Fibroblast of lung (primary cell): ENCODE measurements around the gene SLC36A3. TPM values are rescaled to one million over a fixed set of nuclear protein-coding genes. Genes with fewer than 3 reads are reported as not detected.

Experiments used
- DNase-seq, 2 donors: peaks; one replicate each; pipeline versions ENCODE4 v3.0.0 to v3.0.0-alpha.2; 2010; ENCODE audit warnings: low read depth in 2 of 2
- H2AFZ ChIP-seq: 2 replicates; pipeline ENCODE4 v1.5.1; 2012; ENCODE audit warnings: low read length, control low read depth, inconsistent platforms
- H3K27ac ChIP-seq: 2 replicates; pipeline ENCODE4 v1.5.1; 2011; ENCODE audit warnings: low read length, control low read depth; ENCODE audit not compliant: insufficient read depth
- H3K27me3 ChIP-seq: 2 replicates; pipeline ENCODE4 v1.5.1; 2011; ENCODE audit warnings: mild to moderate bottlenecking, low read length; ENCODE audit not compliant: control insufficient read depth, insufficient read depth
- H3K36me3 ChIP-seq: 2 replicates; pipeline ENCODE4 v1.5.1; 2011; ENCODE audit warnings: low read length; ENCODE audit not compliant: control insufficient read depth, insufficient read depth
- H3K4me1 ChIP-seq: 2 replicates; pipeline ENCODE4 v1.5.1; 2011; ENCODE audit warnings: low read length; ENCODE audit not compliant: control insufficient read depth, insufficient read depth; ENCODE audit errors: extremely low read depth
- H3K4me2 ChIP-seq: 2 replicates; pipeline ENCODE4 v1.5.1; 2011; ENCODE audit warnings: low read length, control low read depth; ENCODE audit not compliant: insufficient read depth; ENCODE audit errors: extremely low read depth
- H3K4me3 ChIP-seq, 4 experiments: fragments of 200-600 bp in 1 of 4; sonication (generic) in 1 of 4; replicated peaks in 1 of 4; 2 replicates each; pipeline ENCODE4 v1.5.1; 2011 to 2016; ENCODE audit warnings: low read length in 4 of 4, low read depth in 3 of 4, mild to moderate bottlenecking in 3 of 4, control low read depth in 2 of 4, inconsistent platforms in 1 of 4, mixed read lengths in 1 of 4; ENCODE audit not compliant: insufficient read depth in 1 of 4; ENCODE audit errors: control extremely low read depth in 1 of 4
- H3K79me2 ChIP-seq: 2 replicates; pipeline ENCODE4 v1.5.1; 2012; ENCODE audit warnings: mild to moderate bottlenecking, low read length, inconsistent platforms; ENCODE audit not compliant: control insufficient read depth, insufficient read depth
- H3K9ac ChIP-seq: 2 replicates; pipeline ENCODE4 v1.5.1; 2011; ENCODE audit warnings: mild to moderate bottlenecking, low read length, control low read depth; ENCODE audit not compliant: insufficient read depth
- H3K9me3 ChIP-seq: 2 replicates; pipeline ENCODE4 v1.5.1; 2012; ENCODE audit warnings: low read depth, low read length; ENCODE audit not compliant: control insufficient read depth, insufficient read depth
- H4K20me1 ChIP-seq: 2 replicates; pipeline ENCODE4 v1.5.1; 2011; ENCODE audit warnings: low read length; ENCODE audit not compliant: control insufficient read depth, insufficient read depth; ENCODE audit errors: extremely low read depth
- EZH2 ChIP-seq: IDR thresholded peaks from 2 replicates; pipeline ENCODE4 v1.5.1; 2012; ENCODE audit warnings: low read length, control low read depth, mild to moderate bottlenecking; ENCODE audit errors: missing control alignments
- polyA plus RNA-seq, 2 donors: library from polyadenylated mRNA; depleted of rRNA in 1 of 2; stranded (reverse) in 1 of 2; unstranded in 1 of 2; fragments of >200 nt; gene quantifications; 2 replicates each; pipeline ENCODE4 v1.2.1, GENCODE V29; 2011 to 2012; ENCODE audit warnings: missing spikeins in 1 of 2
- total RNA-seq: library from RNA; depleted of rRNA; stranded (reverse); fragments of >200 nt; gene quantifications from 2 replicates; pipeline ENCODE4 v1.2.1, GENCODE V29; 2014
- TF ChIP-seq, protein P1 (sequence below), 2 donors: IDR thresholded peaks in 1 of 2; conservative IDR thresholded peaks in 1 of 2; 1 replicate in 1 of 2; 2 replicates in 1 of 2; pipeline ENCODE4 v1.5.1; 2011 to 2012; ENCODE audit warnings: low read length in 2 of 2, control low read depth in 1 of 2, inconsistent platforms in 1 of 2, low read depth in 1 of 2, mild to moderate bottlenecking in 1 of 2

Gene SLC36A3
- total and polyA plus RNA-seq, 2 donors (not counting 1 experiment from before 2014, with no cell fraction given): not detected

DNA sequence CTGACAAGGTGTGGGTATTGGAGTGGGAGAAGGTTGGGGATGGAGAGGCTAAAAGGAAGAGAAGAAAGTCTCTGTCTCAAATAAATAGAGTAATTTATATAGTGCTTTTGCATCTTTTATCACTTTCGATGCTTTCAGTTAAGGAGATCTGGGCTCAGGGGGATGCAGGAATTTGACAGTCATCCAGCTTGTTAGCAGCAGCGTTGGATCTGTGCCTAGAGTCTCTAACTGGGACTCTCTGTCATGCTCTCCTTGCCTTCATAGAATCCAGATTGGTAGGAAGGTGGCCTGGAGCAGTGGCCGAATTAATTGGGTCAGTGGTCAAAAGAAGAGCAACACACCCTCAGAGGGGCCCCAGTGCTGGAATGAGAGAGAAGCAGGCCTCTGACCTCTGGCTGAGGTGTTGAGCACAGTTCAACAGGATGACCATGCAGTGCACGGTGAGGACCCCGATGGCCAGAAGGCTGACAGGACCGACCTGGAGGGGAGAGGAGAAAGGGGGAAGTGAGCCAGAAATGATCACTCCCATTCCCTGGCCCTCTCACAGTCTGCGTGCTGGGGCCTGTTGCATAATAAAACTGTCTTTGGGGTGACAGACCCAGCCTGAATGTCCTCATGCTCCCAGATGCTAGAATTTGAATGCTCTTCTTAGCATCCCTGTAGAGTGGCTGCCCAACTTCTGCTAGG, 7.6 kb downstream of the SLC36A3 start:
- H3K9me3 ChIP-seq: no peaks in the 10 kb centered on the region
- no peaks in the 10 kb centered on the region for H3K36me3 ChIP-seq
- no peaks in the 10 kb centered on the region for H3K4me1 ChIP-seq
- DNase-seq: no peak
- TF ChIP-seq, protein P1, sequence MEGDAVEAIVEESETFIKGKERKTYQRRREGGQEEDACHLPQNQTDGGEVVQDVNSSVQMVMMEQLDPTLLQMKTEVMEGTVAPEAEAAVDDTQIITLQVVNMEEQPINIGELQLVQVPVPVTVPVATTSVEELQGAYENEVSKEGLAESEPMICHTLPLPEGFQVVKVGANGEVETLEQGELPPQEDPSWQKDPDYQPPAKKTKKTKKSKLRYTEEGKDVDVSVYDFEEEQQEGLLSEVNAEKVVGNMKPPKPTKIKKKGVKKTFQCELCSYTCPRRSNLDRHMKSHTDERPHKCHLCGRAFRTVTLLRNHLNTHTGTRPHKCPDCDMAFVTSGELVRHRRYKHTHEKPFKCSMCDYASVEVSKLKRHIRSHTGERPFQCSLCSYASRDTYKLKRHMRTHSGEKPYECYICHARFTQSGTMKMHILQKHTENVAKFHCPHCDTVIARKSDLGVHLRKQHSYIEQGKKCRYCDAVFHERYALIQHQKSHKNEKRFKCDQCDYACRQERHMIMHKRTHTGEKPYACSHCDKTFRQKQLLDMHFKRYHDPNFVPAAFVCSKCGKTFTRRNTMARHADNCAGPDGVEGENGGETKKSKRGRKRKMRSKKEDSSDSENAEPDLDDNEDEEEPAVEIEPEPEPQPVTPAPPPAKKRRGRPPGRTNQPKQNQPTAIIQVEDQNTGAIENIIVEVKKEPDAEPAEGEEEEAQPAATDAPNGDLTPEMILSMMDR (conservative IDR thresholded peaks at IDR 0.05 in 1 of 2, IDR thresholded peaks at IDR 0.05 in 1 of 2; ENCODE audit: low read depth in 1 of 2, low read length in 2 of 2): no peak
- no peak for TF ChIP-seq EZH2
- H3K79me2 ChIP-seq: no peaks in the 10 kb centered on the region
- no peak overlapping the region for H2AFZ ChIP-seq
- no peak overlapping the region for H3K4me2 ChIP-seq
- no peak overlapping the region for H3K9ac ChIP-seq
- no peaks in the 10 kb centered on the region for H4K20me1 ChIP-seq
- no peak overlapping the region for H3K27ac ChIP-seq
- H3K27me3 ChIP-seq: no peaks in the 10 kb centered on the region
- no peak overlapping the region for H3K4me3 ChIP-seq

- peak in 1 of 2 donors; percentile 8 for DNase-seq
- no peaks in the 10 kb centered on the region for H3K27me3 ChIP-seq
- H3K27ac ChIP-seq: no peak overlapping the region
- H3K4me1 ChIP-seq: no peaks in the 10 kb centered on the region
- H3K79me2 ChIP-seq: no peaks in the 10 kb centered on the region
- no peak overlapping the region for H2AFZ ChIP-seq
- no peak overlapping the region for H3K9ac ChIP-seq
- H3K4me2 ChIP-seq: no peak overlapping the region
- H4K20me1 ChIP-seq: no peaks in the 10 kb centered on the region
- no peaks in the 10 kb centered on the region for H3K9me3 ChIP-seq
- H3K36me3 ChIP-seq: no peaks in the 10 kb centered on the region
- H3K4me3 ChIP-seq: no peak overlapping the region
- TF ChIP-seq, protein P1 (conservative IDR thresholded peaks at IDR 0.05 in 1 of 2, IDR thresholded peaks at IDR 0.05 in 1 of 2; ENCODE audit: low read depth in 1 of 2, low read length in 2 of 2): no peak
- no peak for TF ChIP-seq EZH2
Observed at GRCh38 chr5:151295138-151295537, 8.4 kb downstream of the SLC36A3 start.

DNA sequence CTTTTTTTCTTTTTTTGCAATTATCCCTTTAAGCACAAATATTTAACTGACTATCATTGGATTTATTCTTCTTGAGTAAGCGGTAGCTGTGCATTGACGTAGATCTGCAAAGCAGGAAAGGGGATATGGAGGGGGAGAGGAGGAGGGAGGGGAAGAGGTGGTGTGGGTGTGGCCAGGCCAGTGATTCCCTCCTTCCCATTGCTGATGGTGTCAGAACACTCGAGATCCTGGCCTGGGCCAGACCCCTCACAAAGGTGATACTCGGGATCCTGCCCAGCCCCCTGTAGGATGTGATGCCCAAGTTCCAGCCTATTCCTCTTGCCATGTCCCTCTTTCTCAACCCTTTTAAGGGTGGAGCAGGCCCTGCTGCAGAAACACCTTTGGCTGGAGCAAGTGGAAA, 9.9 kb downstream of the SLC36A3 start:
- Histone ChIP-seq H3K9ac (no peak overlapping the region), H3K27me3 (no peaks in the 10 kb centered on the region), H2AFZ (no peak overlapping the region), H3K36me3 (no peaks in the 10 kb centered on the region), H3K79me2 (no peaks in the 10 kb centered on the region), H3K4me1 (no peaks in the 10 kb centered on the region), H3K9me3 (no peaks in the 10 kb centered on the region), H3K4me3 (no peak overlapping the region), H4K20me1 (no peaks in the 10 kb centered on the region), H3K4me2 (no peak overlapping the region), H3K27ac (no peak overlapping the region)
- TF ChIP-seq, protein P1 (conservative IDR thresholded peaks at IDR 0.05 in 1 of 2, IDR thresholded peaks at IDR 0.05 in 1 of 2; ENCODE audit: low read depth in 1 of 2, low read length in 2 of 2): no peak
- TF ChIP-seq EZH2: no peak
- DNase-seq: no peak
